GM20000 (cell line): Measurements from ENCODE around the gene HLA-DPB1.
A peak's percentile ranks its signal among the peaks of the same experiment; 100 is the strongest.

Experiments used
- DNase-seq: peaks from one replicate; pipeline ENCODE4 v3.0.0; 2012; ENCODE audit warnings: low spot score
- CTCF ChIP-seq: IDR thresholded peaks from 2 replicates; pipeline ENCODE4 v1.5.1; 2012; ENCODE audit warnings: mild to moderate bottlenecking, control low read depth; ENCODE audit errors: extremely low read depth, missing control alignments

Gene HLA-DPB1

GRCh38 chr6:33075568-33076405, at the start of gene HLA-DPB1:
Gene HLA-DPB1 (plus strand): TSS chr6:33075990. CDS start chr6:33076042, 52 bp downstream.
- peak; percentile 90 for DNase-seq
- no peak for TF ChIP-seq CTCF

- DNase-seq: no peak
- TF ChIP-seq CTCF: no peak
These were observed 47.5 kb upstream of the HLA-DPB1 start for GRCh38 chr6:33028220-33028849.

- no peak for TF ChIP-seq CTCF
- DNase-seq: peak; percentile 73
These were observed 46.2 kb upstream of the HLA-DPB1 start for GRCh38 chr6:33029328-33030184.

GRCh38 chr6:33030245-33030644, 45.5 kb upstream of the HLA-DPB1 start:
- TF ChIP-seq CTCF: no peak

GRCh38 chr6:33034554-33034953, 41.2 kb upstream of the HLA-DPB1 start:
- no peak for TF ChIP-seq CTCF
- DNase-seq: no peak

More at GRCh38 chr6:33030245-33030644, 45.5 kb upstream of the HLA-DPB1 start:
- no peak for DNase-seq

GRCh38 chr6:33036535-33036934, 39.3 kb upstream of the HLA-DPB1 start:
- no peak for DNase-seq
- TF ChIP-seq CTCF: no peak
